Neuronal stem cell (in vitro differentiated cells): ENCODE results near the gene BIVM.

Source experiments
- DNase-seq: peaks from one replicate; pipeline ENCODE4 v3.0.0-alpha.2; 2013; ENCODE audit warnings: low spot score
- H2AFZ ChIP-seq: one replicate; pipeline ENCODE4 v1.6.1; 2013; ENCODE audit warnings: mild to moderate bottlenecking, low read length, inconsistent platforms
- H2AK5ac ChIP-seq: 2 replicates; pipeline ENCODE4 v1.6.1; 2013; ENCODE audit warnings: low read depth, mild to moderate bottlenecking, inconsistent platforms, low read length, moderate library complexity, mixed read lengths
- H2BK120ac ChIP-seq: 2 replicates; pipeline ENCODE4 v1.6.1; 2013; ENCODE audit warnings: low read depth, mild to moderate bottlenecking, inconsistent platforms, low read length, moderate library complexity, mixed read lengths
- H2BK12ac ChIP-seq: one replicate; pipeline ENCODE4 v1.6.1; 2013; ENCODE audit warnings: low read length, inconsistent platforms
- H2BK15ac ChIP-seq: 2 replicates; pipeline ENCODE4 v1.6.1; 2013; ENCODE audit warnings: mild to moderate bottlenecking, low read length, inconsistent platforms, mixed read lengths
- H2BK5ac ChIP-seq: one replicate; pipeline ENCODE4 v1.6.1; 2013; ENCODE audit warnings: inconsistent platforms, mild to moderate bottlenecking, low read length, moderate library complexity
- H3K14ac ChIP-seq: one replicate; pipeline ENCODE4 v1.6.1; 2013; ENCODE audit warnings: low read length, inconsistent platforms
- H3K18ac ChIP-seq: 2 replicates; pipeline ENCODE4 v1.6.1; 2013; ENCODE audit warnings: low read length, inconsistent platforms
- H3K23ac ChIP-seq: 2 replicates; pipeline ENCODE4 v1.6.1; 2013; ENCODE audit warnings: low read depth, mild to moderate bottlenecking, mixed read lengths, low read length, inconsistent platforms; ENCODE audit not compliant: poor library complexity
- H3K27ac ChIP-seq: replicated peaks from 3 replicates; pipeline ENCODE4 v1.5.1; 2013; ENCODE audit warnings: low read length, inconsistent platforms
- H3K27me3 ChIP-seq, 3 experiments: 2 replicates each; pipeline ENCODE4 v1.6.1; 2013; ENCODE audit warnings: low read length in 3 of 3, mild to moderate bottlenecking in 2 of 3, inconsistent platforms in 1 of 3, low read depth in 1 of 3, mixed read lengths in 1 of 3, moderate library complexity in 1 of 3; ENCODE audit not compliant: control insufficient read depth in 3 of 3, insufficient read depth in 3 of 3
- H3K36me3 ChIP-seq, 2 donors: replicated peaks in 1 of 2; 2 replicates each; pipeline ENCODE4 v1.6.1; 2013; ENCODE audit warnings: low read length in 2 of 2; ENCODE audit not compliant: control insufficient read depth in 2 of 2, insufficient read depth in 2 of 2
- H3K4ac ChIP-seq: 2 replicates; pipeline ENCODE4 v1.6.1; 2013; ENCODE audit warnings: inconsistent platforms, mild to moderate bottlenecking, low read length, moderate library complexity
- H3K4me1 ChIP-seq, 2 donors: 1 replicate in 1 of 2; 2 replicates in 1 of 2; pipeline ENCODE4 v1.6.1; 2013; ENCODE audit warnings: low read length in 2 of 2, low read depth in 1 of 2; ENCODE audit not compliant: control insufficient read depth in 2 of 2, insufficient read depth in 1 of 2
- H3K4me2 ChIP-seq: one replicate; pipeline ENCODE4 v1.6.1; 2013; ENCODE audit warnings: mild to moderate bottlenecking, low read length, inconsistent platforms; ENCODE audit not compliant: insufficient read depth, poor library complexity, severe bottlenecking
- H3K4me3 ChIP-seq, 2 donors: 2 replicates each; pipeline ENCODE4 v1.5.1; 2013; ENCODE audit warnings: low read length in 2 of 2, mild to moderate bottlenecking in 2 of 2, inconsistent platforms in 1 of 2, moderate library complexity in 1 of 2
- H3K79me1 ChIP-seq: one replicate; pipeline ENCODE4 v1.6.1; 2013; ENCODE audit warnings: low read depth, mild to moderate bottlenecking, inconsistent platforms, low read length, moderate library complexity
- H3K9ac ChIP-seq: one replicate; pipeline ENCODE4 v1.6.1; 2013; ENCODE audit warnings: mild to moderate bottlenecking, low read depth, low read length, inconsistent platforms; ENCODE audit not compliant: poor library complexity
- H3K9me3 ChIP-seq, 2 donors: replicated peaks in 1 of 2; 2 replicates each; pipeline versions ENCODE3 to v1.6.1; 2013; ENCODE audit warnings: low read length in 2 of 2, mild to moderate bottlenecking in 2 of 2, inconsistent platforms in 1 of 2, low read depth in 1 of 2, mixed read lengths in 1 of 2, moderate library complexity in 1 of 2; ENCODE audit not compliant: control insufficient read depth in 2 of 2, insufficient read depth in 1 of 2
- H4K8ac ChIP-seq: one replicate; pipeline ENCODE4 v1.6.1; 2013; ENCODE audit warnings: low read depth, mild to moderate bottlenecking, inconsistent platforms, low read length, moderate library complexity
- H4K91ac ChIP-seq: one replicate; pipeline ENCODE4 v1.6.1; 2013; ENCODE audit warnings: low read length, low read depth, mild to moderate bottlenecking, inconsistent platforms; ENCODE audit not compliant: poor library complexity
- WGBS, 2 donors: extraction: QIAGEN DNeasy Blood & Tissue Kit; methylation state at CpG; one replicate each; pipeline ENCODE4 v1.1.7; 2013; ENCODE audit warnings: missing lambda C conversion rate in 2 of 2, mixed read lengths in 1 of 2; ENCODE audit not compliant: insufficient read length in 2 of 2, insufficient replicate concordance in 1 of 2; ENCODE audit errors: extremely low coverage in 2 of 2; 5-methylcytosine and 5-hydroxymethylcytosine counted together

The BIVM gene

DNA sequence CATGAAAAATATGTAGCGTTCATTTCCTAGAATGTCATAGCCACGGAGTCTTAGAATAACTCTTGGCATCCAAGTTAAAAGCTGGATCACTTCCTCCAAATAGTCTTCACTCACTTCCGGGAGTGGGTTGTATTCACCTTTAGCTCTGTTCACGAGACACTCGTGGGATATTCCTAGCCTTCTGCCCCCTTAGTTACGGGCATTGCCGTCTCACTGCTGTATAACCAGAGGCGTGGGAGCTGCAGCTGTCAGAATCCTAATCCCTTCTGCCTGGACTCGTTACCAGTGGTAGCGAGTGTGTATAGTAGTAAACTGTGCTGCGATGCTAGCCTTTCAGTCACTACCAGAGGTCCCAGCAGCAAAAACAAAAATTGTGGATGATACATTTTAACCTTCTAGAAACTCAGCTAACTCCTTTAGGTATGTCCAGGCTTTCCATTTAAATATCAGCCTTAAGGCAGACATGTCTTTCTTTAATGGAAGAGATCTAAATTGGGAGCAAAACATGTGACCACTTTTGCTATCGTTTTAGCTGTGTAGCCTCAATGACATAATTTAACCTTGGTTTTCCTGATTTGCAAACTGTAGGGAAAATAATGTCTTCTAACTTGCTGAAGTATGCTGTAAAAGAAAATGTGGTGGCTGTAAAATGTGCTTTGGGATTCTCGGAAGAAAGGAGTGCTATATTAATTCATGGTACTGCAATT is 81.0 kb downstream of the BIVM start:
- Histone ChIP-seq H3K79me1 (no peaks in the 10 kb centered on the region), H3K14ac (no peak overlapping the region), H3K9me3 (no peaks in the 10 kb centered on the region), H2AFZ (no peak overlapping the region), H4K91ac (no peak overlapping the region), H2BK15ac (no peak overlapping the region), H2BK12ac (no peak overlapping the region), H3K4me1 (peaks cover 6 to 8% of the 10 kb centered on the region in 2 donors), H3K36me3 (peaks cover 0 to 24% of the 10 kb centered on the region in 2 donors), H3K4ac (no peak overlapping the region), H3K9ac (no peak overlapping the region), H3K23ac (no peak overlapping the region), H2BK5ac (no peak overlapping the region), H3K4me3 (no peak overlapping the region), H3K27ac (no peak overlapping the region), H3K18ac (no peak overlapping the region), H3K4me2 (no peak overlapping the region), H4K8ac (no peak overlapping the region), H2BK120ac (no peak overlapping the region), H2AK5ac (no peak overlapping the region), H3K27me3 (no peaks in the 10 kb centered on the region)
- no CpG with 5 or more reads among the region's 13 CpGs for WGBS, 2 donors
- DNase-seq = no peak

DNA sequence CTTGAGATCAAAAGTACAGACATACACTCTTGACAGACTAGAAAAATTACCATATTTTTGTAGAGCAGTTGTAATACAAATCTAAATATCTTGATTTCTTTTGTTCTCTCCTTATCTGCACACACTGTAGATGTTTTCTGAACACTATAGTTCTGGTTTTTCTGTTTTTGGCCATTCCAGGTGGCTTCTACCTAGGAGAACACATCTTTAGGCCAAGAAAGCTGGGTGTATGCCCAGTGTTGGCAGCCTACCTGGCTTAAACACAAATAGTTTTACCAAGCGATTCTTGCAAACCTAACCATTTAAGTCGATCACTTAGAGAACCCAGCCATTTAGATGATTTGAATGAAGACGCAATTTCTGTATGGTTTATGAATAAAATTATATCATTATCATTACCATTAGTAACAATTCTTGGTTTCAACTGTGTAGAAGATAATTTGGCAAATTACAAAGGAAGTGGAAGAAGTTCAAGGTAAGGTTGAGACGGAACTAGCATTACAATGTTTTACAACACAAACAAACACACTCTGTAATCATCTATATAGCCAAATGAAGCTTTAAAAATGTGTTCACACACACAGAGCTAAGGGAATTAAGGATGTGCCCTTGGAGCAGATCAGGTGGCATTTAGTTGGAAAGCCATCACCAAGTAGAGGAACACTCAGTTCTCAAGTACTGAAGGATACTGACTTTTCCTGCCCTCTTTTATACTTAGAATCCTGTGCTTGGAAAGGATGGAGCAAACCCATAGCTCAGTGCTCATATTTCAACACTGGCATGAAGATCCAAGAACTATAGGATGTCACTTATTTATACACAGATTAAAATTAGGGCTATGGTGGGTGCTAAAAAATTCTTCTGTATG is 83.1 kb downstream of the BIVM start:
- no peak overlapping the region for H3K9ac ChIP-seq

More for the DNA sequence above, 83.1 kb downstream of the BIVM start:
- no peak overlapping the region for H3K14ac ChIP-seq
- no peak overlapping the region for H2BK15ac ChIP-seq
- H3K4me1 ChIP-seq = peaks cover 2 to 3% of the 10 kb centered on the region in 2 donors
- H3K4ac ChIP-seq = no peak overlapping the region
- H3K23ac ChIP-seq = no peak overlapping the region
- H3K79me1 ChIP-seq = no peaks in the 10 kb centered on the region
- no peak overlapping the region for H2BK12ac ChIP-seq
- DNase-seq = no peak
- no peak overlapping the region for H2AFZ ChIP-seq
- H3K36me3 ChIP-seq = peaks cover 0 to 5% of the 10 kb centered on the region in 2 donors
- H3K18ac ChIP-seq = no peak overlapping the region
- H2BK5ac ChIP-seq = no peak overlapping the region
- no CpG with 5 or more reads among the region's 4 CpGs for WGBS, 2 donors
- H2AK5ac ChIP-seq = no peak overlapping the region
- no peaks in the 10 kb centered on the region for H3K9me3 ChIP-seq
- H4K8ac ChIP-seq = no peak overlapping the region
- H2BK120ac ChIP-seq = no peak overlapping the region
- H4K91ac ChIP-seq = no peak overlapping the region
- no peak overlapping the region for H3K27ac ChIP-seq
- no peaks in the 10 kb centered on the region for H3K27me3 ChIP-seq
- no peak overlapping the region for H3K4me3 ChIP-seq
- H3K4me2 ChIP-seq = no peak overlapping the region
